Thyroid gland (tissue), 4 donors: ENCODE results near the gene TENT5A.

Experiments
- POLR2A ChIP-seq, 2 donors: fragments of 450-650 bp; IDR thresholded peaks; one replicate each; pipeline ENCODE4 v1.6.1; 2017; ENCODE audit warnings: antibody characterized with exemption in 2 of 2, mild to moderate bottlenecking in 2 of 2, moderate library complexity in 1 of 2
- TF ChIP-seq, protein P1 (sequence below), 6 experiments: fragments of 200-600 bp in 3 of 6; fragments of 450-650 bp in 3 of 6; sonication (generic) in 3 of 6; IDR thresholded peaks; one replicate each; pipeline ENCODE4 v1.5.1; 2016 to 2019; ENCODE audit warnings: antibody characterized with exemption in 6 of 6, mild to moderate bottlenecking in 2 of 6, inconsistent platforms in 1 of 6, moderate library complexity in 1 of 6

DNA sequence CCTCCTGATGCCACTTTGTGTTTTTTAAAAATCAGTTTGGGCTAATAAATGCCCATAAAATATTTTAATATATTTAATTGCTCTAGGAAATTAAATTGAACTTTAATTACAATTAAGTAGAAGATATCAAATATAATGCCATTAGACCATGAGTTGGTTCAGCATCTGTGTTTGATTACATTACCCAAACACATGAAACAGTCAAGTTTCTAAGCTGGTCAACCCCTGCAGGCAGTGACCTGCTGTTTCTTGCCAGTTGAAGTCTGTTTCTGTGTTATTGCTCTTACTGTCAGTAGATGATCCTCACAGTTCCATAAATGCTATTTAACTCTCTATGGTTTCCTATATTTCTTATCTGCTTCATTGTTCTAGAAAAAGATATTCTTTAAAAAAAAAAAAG, 9.7 kb upstream of the TENT5A start:
- TF ChIP-seq, protein P1, sequence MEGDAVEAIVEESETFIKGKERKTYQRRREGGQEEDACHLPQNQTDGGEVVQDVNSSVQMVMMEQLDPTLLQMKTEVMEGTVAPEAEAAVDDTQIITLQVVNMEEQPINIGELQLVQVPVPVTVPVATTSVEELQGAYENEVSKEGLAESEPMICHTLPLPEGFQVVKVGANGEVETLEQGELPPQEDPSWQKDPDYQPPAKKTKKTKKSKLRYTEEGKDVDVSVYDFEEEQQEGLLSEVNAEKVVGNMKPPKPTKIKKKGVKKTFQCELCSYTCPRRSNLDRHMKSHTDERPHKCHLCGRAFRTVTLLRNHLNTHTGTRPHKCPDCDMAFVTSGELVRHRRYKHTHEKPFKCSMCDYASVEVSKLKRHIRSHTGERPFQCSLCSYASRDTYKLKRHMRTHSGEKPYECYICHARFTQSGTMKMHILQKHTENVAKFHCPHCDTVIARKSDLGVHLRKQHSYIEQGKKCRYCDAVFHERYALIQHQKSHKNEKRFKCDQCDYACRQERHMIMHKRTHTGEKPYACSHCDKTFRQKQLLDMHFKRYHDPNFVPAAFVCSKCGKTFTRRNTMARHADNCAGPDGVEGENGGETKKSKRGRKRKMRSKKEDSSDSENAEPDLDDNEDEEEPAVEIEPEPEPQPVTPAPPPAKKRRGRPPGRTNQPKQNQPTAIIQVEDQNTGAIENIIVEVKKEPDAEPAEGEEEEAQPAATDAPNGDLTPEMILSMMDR (IDR thresholded peaks at IDR 0.05), result no peak
- no peak for TF ChIP-seq POLR2A (IDR thresholded peaks at IDR 0.05)
